Omental fat pad (tissue), 4 donors: ENCODE results near the gene GPR61. TPM values are rescaled to one million over a fixed set of nuclear protein-coding genes. Genes with fewer than 3 reads are reported as not detected.

Source experiments
- ATAC-seq: fragments of 150-250 bp; one replicate; pipeline ENCODE4 v1.9.1; 2016; ENCODE audit warnings: mild to moderate bottlenecking, moderate library complexity; ENCODE audit not compliant: low FRiP score
- DNase-seq: peaks from one replicate; pipeline ENCODE4 v3.0.0-alpha.2; 2019; ENCODE audit warnings: low spot score
- CTCF ChIP-seq, 3 donors: fragments of 450-650 bp; IDR thresholded peaks; one replicate each; pipeline ENCODE4 v1.5.1; 2016 to 2017; ENCODE audit warnings: antibody characterized with exemption in 3 of 3, mild to moderate bottlenecking in 3 of 3, moderate library complexity in 2 of 3
- total RNA-seq, 4 donors: library from RNA; depleted of rRNA; stranded (reverse); fragments of >200 nt; gene quantifications; one replicate each; pipeline ENCODE4 v1.1.0, GENCODE V29; 2016

The GPR61 gene
- total RNA-seq, 4 donors from 2014 or later, result not detected

DNA sequence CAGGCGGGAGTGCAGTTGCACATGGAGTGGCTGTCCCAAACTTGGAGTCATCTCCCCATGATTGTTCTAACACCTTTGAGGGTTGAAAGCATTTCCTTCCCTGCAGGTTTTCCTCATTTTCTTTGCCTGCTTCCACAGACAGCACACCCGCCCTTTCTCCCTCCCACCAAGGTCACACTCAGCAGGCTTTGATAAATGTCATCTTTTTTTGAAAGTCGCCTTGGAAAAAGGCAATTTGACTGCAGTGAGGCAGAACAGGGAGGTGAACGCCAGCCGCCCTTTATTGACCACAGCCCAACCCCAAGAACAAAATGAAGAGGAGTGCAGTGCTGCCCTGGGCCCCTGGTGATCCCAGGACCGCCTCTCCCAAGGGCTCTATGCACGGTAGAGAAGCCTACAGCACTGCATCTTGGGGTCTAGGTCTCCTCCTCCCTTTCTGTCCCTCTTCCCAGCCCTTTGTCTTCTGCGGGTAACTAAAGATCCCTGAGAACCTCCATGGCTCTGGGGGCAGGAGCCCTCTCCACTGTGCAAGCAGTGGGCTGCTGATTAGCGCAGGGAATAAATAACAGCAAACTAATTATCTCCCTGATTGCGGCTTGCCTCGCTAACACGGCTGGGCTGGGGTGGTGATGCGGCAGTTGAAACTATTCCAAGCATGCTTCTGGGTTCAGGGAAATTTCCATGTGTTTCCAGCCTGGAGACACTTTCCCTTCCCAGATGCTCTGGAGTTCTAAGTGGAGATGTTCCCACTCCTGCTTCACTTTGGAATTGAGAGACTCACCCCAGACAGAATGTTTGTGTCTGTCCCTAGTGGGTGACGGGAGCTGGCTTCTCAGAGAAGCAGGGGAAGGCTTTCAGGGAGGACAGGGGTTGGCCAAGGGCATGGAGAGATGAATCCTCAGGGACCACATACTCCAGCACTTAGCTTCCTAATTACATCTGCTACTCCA, 18.4 kb upstream of the GPR61 start:
- TF ChIP-seq CTCF (IDR thresholded peaks at IDR 0.05), result no peak
- no peak for ATAC-seq
- no peak for DNase-seq

- DNase-seq, result no peak
- no peak for TF ChIP-seq CTCF (IDR thresholded peaks at IDR 0.05)
- no peak for ATAC-seq
These were observed 17.6 kb upstream of the GPR61 start for GRCh38 chr1:109522026-109522425.

- TF ChIP-seq CTCF (IDR thresholded peaks at IDR 0.05), result no peak
- DNase-seq (no peak), ATAC-seq (no peak)
These were observed 16.0 kb upstream of the GPR61 start for GRCh38 chr1:109523706-109524105.

DNA sequence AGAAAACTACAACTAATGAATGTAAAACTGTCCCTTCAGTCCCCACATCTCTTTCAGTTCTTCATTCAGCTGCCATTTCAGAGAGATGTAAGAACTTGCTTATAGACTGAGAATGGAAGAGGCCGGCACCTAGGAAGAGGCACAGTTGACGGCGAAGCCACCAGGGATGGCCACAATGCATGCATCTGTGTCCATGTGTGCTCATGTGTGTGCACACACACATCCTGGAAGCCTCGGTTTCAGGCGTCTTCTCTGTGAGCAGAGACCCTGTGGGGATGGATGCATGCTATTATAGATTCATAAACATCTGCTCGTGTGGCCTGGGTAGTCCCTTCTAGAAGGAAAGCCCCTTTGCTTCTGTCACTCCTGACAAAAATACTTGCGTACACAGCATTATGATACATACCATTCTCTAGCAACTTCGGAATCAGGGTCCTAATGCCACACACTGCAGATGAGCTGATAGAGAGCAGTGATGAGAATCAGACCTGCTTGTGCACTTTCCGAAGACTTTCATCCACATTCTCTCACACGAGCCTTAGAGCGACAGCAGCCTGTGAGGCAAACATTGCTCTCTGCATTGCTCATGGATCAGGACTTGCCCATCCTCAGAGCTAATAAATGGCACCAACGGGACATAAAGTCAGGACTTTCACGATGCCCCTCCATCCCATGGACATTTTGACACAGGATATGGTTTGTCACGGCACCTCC, 12.4 kb upstream of the GPR61 start:
- no peak for TF ChIP-seq CTCF (IDR thresholded peaks at IDR 0.05)
- ATAC-seq (no peak), DNase-seq (no peak)

DNA sequence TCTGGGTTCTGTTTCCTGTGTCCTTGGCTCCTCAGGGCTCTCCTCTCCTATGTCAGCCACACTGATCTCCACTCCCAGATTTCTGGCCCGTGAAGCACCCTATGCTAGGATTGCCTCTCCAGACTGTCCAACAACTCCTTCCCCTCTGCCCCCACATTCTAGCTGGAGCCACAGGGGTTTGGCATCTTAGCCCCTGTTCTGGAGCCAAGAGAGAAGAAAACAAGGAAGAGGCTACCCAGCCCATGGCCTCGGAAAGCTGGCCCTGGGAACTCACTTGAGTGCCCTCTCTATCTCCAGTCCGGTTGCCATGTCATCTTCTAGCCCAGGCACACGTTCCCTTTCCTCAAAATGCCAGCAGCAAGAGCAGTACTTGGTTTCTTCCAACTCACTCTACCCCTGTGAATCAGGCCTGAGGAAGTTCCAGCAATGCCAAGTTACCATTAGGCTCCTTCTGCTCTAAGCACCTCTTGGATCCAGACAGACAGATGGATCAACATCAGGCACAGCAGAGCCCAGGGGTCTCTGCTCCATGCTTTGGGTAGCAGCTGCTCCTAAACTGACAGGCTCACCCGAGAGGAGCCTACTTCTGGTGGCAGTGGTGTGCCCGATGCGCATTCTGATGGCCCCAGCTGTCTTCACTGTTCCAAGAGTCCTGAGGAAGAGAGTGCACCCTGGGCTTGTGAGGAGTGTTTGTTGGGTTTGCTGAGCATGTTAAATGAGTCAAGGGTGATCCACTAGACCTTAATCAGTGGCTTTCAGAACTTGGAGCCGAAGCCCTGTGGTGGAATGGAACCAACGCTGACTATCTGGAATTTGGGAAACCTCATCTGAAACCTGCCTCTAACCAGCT, 11.6 kb upstream of the GPR61 start:
- ATAC-seq (no peak), DNase-seq (no peak)
- no peak for TF ChIP-seq CTCF (IDR thresholded peaks at IDR 0.05)

- ATAC-seq (no peak), DNase-seq (no peak)
- no peak for TF ChIP-seq CTCF (IDR thresholded peaks at IDR 0.05)
These were observed 11.0 kb upstream of the GPR61 start for GRCh38 chr1:109528712-109529111.
